T-helper 1 cell treated with Interleukin-12 subunit alpha and Interleukin-12 subunit beta and Interleukin-4 antibody, amounts not matched to agents 30 ng/mL and 1 ng/mL, for 36 hours (primary cell): ENCODE results near the gene IGFBP6. TPM values are rescaled to one million over a fixed set of nuclear protein-coding genes. Genes with fewer than 3 reads are reported as not detected.

ENCODE experiments used
- intact Hi-C: fragments of 100-400 bp; cut with micrococcal nuclease; formaldehyde crosslinking; loops from one replicate; pipeline ENCODE4 v1.15.1; 2024
- total RNA-seq: library from RNA; stranded (reverse); gene quantifications from 2 replicates; pipeline ENCODE4 v1.2.3, GENCODE V29; 2022

Gene IGFBP6
- total RNA-seq, 1 donor from 2014 or later = not detected

GRCh38 chr12:53069621-53070410 lies 27.7 kb upstream of the IGFBP6 start:
- intact Hi-C loops = no loop called here

GRCh38 chr12:53070877-53071492 lies 26.5 kb upstream of the IGFBP6 start:
- intact Hi-C loops = no loop called here

GRCh38 chr12:53071591-53072551 lies 25.6 kb upstream of the IGFBP6 start:
- intact Hi-C loops = loop anchor here (2.0 kb wide), 1 partner anchor 65 kb away; no protein-coding TSS in a partner anchor

- intact Hi-C loops = loop anchor here (2.0 kb wide), 1 partner anchor 63 kb away; no protein-coding TSS in a partner anchor
Observed at GRCh38 chr12:53073881-53074280, 23.6 kb upstream of the IGFBP6 start.

DNA sequence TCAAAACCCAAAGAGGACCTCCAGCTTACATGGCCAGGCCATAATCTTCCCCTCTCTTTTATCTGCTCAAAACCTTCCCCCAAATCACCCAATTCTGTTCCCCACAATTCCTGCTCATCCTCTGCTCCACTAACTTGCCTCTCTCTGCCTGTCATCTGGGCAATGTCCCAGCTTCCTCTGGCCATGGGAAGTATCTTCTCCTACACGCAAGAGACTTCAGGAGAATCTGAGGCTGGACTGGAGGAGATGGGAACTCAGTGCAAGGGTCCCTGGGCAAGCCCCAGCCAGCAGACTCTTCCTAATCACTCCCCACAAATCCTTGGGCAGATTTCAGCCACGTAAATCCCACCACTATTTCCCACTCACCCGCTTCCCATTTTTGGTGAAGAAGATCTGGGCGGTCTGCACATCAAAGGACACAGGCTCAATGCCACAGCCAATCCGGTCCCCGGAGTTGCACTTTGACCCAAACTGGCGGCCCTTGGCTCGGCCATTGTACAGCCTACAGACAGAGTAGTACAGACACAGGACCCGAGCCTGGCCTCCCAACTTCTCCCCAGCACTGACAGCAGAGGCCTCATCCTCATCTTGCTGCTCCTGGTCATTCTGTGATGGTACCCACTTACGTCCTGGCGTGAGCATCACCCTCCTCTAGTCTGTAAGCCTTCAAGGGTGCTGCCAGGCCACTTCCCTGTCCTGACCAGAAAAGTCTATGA lies 23.0 kb upstream of the IGFBP6 start:
- intact Hi-C loops = no loop called here

DNA sequence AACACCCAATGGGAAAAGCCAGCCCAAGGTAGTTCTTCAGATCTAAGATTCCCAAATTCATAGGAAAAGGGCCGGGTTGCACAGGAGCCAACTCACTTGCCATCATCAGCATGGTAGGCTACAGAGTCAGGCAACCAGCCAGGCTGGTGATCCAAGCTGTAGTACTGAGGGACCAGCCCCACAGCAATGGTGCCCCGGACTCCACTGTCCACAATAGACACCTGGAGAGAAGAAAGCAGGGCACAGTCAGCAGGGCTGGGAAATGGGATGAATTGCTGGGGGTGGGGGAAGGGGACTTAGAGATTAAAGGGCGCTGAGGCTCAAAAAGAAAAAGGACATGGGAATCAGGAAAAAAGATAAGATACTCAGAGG lies 22.5 kb upstream of the IGFBP6 start:
- intact Hi-C loops = loop anchor here (5.0 kb wide), 1 partner anchor 367 kb away; the partner anchor contains the start of gene PRR13

- intact Hi-C loops = loop anchor here (5.0 kb wide), 1 partner anchor 366 kb away; the partner anchor contains the start of gene PRR13
Observed at GRCh38 chr12:53076461-53076860, 21.0 kb upstream of the IGFBP6 start.

DNA sequence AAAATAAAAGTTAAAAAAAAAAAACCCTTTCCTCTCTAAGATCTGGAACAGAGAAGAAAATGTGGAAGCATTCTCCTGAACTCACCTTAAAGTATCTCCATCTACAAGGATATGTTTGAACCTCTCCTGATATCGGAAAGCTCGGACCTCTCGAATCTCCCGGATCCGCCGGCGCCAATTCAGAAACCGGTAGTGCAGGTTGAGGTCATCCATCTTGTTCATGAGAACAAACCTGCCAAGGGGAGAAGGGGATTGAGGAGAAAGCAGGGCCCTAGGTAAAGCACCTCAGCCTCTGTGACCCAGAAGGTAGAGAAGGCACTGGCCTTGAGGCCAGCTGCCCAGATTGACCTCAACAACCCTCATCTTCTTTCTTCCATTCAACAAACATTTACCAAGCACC lies 20.4 kb upstream of the IGFBP6 start:
- intact Hi-C loops = loop anchor here (5.0 kb wide), 1 partner anchor 365 kb away; the partner anchor contains the start of gene PRR13

DNA sequence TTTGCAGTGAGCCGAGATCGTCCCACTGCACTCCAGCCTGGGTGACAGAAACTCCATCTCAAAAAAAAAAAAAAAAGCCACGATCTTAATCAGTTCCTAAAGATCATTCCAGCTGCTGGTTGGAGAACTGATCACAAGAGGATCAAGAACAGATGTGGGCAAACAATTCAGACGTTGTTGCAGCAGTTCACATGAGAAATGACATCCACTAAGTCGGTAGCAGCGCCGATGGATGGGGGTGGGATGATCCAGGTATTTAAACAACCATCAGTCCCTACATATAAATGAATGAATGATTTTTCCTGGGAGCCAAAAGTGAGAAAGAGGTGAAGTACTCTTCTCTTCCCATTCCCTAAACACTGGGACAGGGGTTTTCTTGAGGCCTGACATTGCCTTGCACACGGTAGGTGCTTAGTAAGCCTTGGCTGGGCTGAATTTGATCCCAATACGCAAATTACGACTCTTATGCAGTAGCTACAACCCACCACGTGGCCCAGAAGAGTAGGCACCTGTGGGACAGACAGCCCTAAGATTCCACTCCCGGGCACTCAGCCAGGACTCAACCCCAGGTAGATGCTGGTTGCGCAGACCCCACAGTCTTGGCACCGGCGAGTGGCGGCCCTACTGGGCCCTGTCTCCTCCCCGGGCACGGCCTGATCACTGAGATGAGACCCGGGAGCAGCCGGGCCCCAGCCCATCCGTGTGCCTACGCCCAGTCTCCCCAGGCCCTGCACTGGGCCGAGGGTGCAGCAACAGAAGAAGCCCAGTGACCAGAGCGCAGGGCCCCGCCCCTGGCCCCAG lies 18.8 kb upstream of the IGFBP6 start:
- intact Hi-C loops = loop anchor here (1.0 to 5.0 kb wide), 9 partner anchors 12 to 649 kb away; partner anchors contain the start of genes AAAS, ATF7, CALCOCO1 and CSAD

DNA sequence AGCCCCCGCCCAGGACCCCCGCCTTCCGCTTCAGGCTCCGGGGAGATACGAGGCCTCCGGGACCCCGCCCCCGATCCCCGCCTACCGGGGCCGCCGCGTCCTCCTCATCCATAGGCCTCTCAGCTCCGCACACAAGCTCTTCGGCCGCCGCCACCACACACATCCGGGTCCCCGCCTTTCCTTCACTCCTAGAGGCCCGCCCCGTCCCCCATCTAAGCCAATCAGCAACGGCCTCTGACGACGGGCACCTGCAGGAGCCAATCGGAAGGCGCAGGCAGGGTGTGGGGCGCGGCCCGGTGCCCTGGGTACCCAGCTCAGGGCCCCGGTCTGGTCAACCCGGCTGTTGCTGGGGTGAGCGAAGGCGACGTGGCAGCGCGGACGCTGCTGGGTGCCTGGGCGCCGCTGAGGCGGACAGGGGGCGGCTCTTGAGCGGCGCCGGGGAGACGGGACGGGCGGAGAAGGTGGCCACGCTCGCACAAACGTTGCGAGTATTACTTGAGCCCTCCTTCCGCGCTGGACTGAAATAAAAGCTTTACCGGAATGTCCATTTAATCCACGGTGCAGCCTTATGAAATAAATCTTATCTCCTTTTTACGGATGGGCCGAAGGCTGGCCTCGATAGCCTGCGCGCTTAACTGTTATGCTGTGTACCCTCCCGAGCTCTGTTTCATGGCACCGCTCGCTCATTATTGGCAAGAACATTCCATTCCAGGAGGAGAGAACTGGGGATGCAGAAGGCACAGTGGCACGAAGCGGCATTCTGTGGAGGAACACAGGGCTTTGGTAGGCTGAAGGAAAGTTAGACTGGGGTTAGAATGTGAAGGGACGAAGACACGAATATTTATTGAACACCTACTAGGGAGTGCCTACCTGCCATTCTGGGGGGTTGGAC lies 18.0 kb upstream of the IGFBP6 start, which contains the start of gene SPRYD3:
SPRYD3 (minus strand) TSS at position 165 of the 892 bp plus-strand sequence; CDS start at position 108, 57 bp downstream.
- intact Hi-C loops = loop anchor here (1.0 to 5.0 kb wide), 8 partner anchors 13 to 547 kb away; partner anchors contain the start of genes AAAS, ATF7, CSAD and PRR13

GRCh38 chr12:53082637-53083175 lies 14.8 kb upstream of the IGFBP6 start:
- intact Hi-C loops = no loop called here

DNA sequence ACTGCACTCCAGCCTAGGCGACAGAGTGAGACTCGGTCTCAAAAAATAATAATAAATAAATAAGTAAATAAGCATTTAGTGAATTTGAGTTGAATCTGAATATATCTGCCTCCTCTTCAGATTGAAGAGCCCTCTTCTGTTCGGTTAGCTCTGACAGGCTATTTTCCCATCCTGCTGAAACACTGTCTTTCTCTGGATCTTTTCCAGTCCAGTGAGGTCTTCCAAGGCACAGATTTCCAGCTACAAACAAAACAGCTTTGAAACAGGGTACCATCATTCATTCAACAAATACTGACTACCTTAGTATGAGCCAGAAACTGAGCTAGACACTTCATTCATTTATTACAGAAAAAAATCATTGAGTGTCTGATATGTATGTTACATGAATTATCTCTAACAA lies 11.1 kb upstream of the IGFBP6 start:
- intact Hi-C loops = no loop called here

GRCh38 chr12:53090105-53090504 lies 7.4 kb upstream of the IGFBP6 start:
- intact Hi-C loops = no loop called here

DNA sequence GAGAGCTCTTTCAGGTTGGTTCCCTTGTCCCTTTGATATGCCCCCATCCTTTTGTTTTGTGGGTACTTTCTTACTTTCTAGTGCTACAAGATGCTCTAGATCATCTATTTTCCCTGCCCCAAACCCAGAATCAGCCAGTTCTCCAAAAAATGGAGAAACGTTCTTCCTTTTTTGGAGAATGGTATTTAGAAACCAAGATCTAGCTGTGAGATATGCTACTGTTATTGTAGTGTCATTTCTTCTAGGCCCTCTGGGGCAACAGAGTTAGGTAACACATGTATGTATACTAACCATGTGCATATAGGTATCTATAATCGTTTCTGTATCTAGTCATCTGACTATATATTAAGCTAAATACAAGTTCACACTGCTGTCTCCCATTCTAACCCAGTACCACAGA lies 6.9 kb upstream of the IGFBP6 start:
- intact Hi-C loops = no loop called here

DNA sequence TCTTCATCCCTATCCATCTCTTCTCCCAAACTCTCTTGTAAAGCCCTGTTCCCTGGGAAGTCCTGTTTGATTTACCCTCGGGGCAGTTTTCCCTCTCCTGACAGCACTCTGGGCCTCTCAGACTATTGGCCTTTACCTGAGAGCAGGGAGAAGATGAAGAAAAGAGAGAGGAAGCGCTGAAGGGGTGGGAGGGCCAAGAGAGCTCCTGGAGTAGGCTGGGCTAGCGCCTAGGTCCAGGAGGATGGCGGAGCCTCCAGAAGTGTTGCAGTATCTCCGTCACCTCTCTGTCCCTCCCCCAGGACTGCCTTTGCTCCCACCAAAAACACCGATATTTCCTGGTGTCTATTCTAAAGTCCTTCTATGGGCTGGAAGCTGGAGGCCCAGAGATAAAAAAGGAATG lies 5.7 kb upstream of the IGFBP6 start:
- intact Hi-C loops = no loop called here

- intact Hi-C loops = no loop called here
Observed at GRCh38 chr12:53093777-53094393, 3.6 kb upstream of the IGFBP6 start.

DNA sequence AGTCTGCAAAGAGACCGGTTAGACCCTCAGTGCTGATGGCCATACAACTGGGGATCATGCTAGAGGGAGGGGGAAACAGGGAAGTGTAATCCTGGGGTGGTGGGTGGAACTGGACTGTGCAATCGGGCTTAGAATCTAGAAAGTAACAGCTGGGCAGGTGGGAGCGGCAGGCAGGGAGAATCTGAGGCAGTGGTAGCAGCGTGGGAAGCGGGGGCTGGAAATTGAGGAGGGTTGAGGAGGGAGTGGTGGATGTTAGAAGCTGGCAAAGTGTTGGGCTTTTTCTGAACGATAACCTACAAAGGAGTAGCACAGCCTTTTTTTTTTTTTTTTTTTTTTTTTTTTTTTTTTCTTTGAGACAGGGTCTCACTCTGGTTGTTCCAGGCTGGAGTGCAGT lies 3.1 kb upstream of the IGFBP6 start:
- intact Hi-C loops = no loop called here
